SK-N-SH (cell line): ENCODE data around the gene CDK11B. TPM values are rescaled to one million over a fixed set of nuclear protein-coding genes. Genes with fewer than 3 reads are reported as not detected.

Experiments used
- CTCF ChIA-PET: fragments of 300-600, 350-600 bp; formaldehyde crosslinking; extraction: SDS; loops from one replicate; lab custom pipeline; 2021; lab: Yijun Ruan, JAX
- POLR2A ChIA-PET: fragments of 350-600 bp; sonication (Branson Sonifier 250); formaldehyde crosslinking; extraction: SDS; loops from one replicate; lab custom pipeline; 2020; ENCODE audit warnings: antibody characterized with exemption, inconsistent platforms; lab: Yijun Ruan, JAX
- DNase-seq: peaks from one replicate; pipeline ENCODE4 v3.0.0; 2012
- H2AFZ ChIP-seq: fragments of 200-600 bp; sonication (generic); 2 replicates; pipeline ENCODE4 v1.8.1; 2016; ENCODE audit warnings: antibody characterized with exemption, mild to moderate bottlenecking, low read depth
- H3F3A ChIP-seq: fragments of 200-600 bp; sonication (generic); replicated peaks from 2 replicates; pipeline ENCODE3; 2016; ENCODE audit warnings: antibody characterized with exemption, mild to moderate bottlenecking; ENCODE audit not compliant: insufficient read depth
- H3K27ac ChIP-seq, 2 experiments: fragments of 200-500 bp in 1 of 2; fragments of 200-600 bp in 1 of 2; sonication (Bioruptor generic) in 1 of 2; sonication (generic), shearing (Covaris generic) in 1 of 2; 2 replicates each; pipeline versions ENCODE4 v1.5.1 to v1.6.1; 2014 to 2016; ENCODE audit warnings: low read depth in 2 of 2, inconsistent platforms in 1 of 2, low read length in 1 of 2, mild to moderate bottlenecking in 1 of 2, mixed read lengths in 1 of 2
- H3K27me3 ChIP-seq: fragments of 200-600 bp; sonication (generic), shearing (Covaris generic); 2 replicates; pipeline ENCODE4 v1.6.1; 2016; ENCODE audit warnings: mixed run types; ENCODE audit not compliant: insufficient read depth
- H3K36me3 ChIP-seq, 2 experiments: fragments of 200-500 bp in 1 of 2; fragments of 200-600 bp in 1 of 2; sonication (Bioruptor generic) in 1 of 2; sonication (generic) in 1 of 2; replicated peaks in 1 of 2; 2 replicates each; pipeline versions ENCODE3 to v1.5.1; 2014 to 2016; ENCODE audit warnings: low read length in 1 of 2, mild to moderate bottlenecking in 1 of 2; ENCODE audit not compliant: insufficient read depth in 2 of 2, control insufficient read depth in 1 of 2
- H3K4me1 ChIP-seq, 2 experiments: fragments of 200-500 bp in 1 of 2; fragments of 200-600 bp in 1 of 2; sonication (Bioruptor generic) in 1 of 2; sonication (generic), shearing (Covaris generic) in 1 of 2; 2 replicates each; pipeline versions ENCODE4 v1.5.1 to v1.6.1; 2014 to 2016; ENCODE audit warnings: low read depth in 1 of 2, low read length in 1 of 2, mixed run types in 1 of 2; ENCODE audit not compliant: insufficient read depth in 2 of 2, control insufficient read depth in 1 of 2
- H3K4me2 ChIP-seq: fragments of 200-600 bp; sonication (generic), shearing (Covaris generic); 2 replicates; pipeline ENCODE4 v1.6.1; 2017; ENCODE audit warnings: mixed run types
- H3K4me3 ChIP-seq, 2 experiments: fragments of 200-500 bp in 1 of 2; fragments of 200-600 bp in 1 of 2; sonication (Bioruptor generic) in 1 of 2; sonication (generic), shearing (Covaris generic) in 1 of 2; 2 replicates each; pipeline versions ENCODE4 v1.5.1 to v1.8.1; 2014 to 2016; ENCODE audit warnings: low read depth in 2 of 2, inconsistent platforms in 1 of 2, low read length in 1 of 2, mild to moderate bottlenecking in 1 of 2, mixed read lengths in 1 of 2, moderate library complexity in 1 of 2
- H3K79me2 ChIP-seq: fragments of 200-600 bp; sonication (generic); 2 replicates; pipeline ENCODE4 v1.8.1; 2017; ENCODE audit warnings: mild to moderate bottlenecking; ENCODE audit not compliant: insufficient read depth
- H3K9ac ChIP-seq: fragments of 200-600 bp; sonication (generic); 2 replicates; pipeline ENCODE4 v1.6.1; 2017; ENCODE audit warnings: mixed run types
- H3K9me2 ChIP-seq: fragments of 200-600 bp; sonication (generic); 2 replicates; pipeline ENCODE4 v1.6.1; 2017; ENCODE audit warnings: mixed run types
- H3K9me3 ChIP-seq: fragments of 200-600 bp; sonication (generic); 2 replicates; pipeline ENCODE4 v1.6.1; 2017; ENCODE audit warnings: mixed run types, mild to moderate bottlenecking, moderate library complexity
- H4K20me1 ChIP-seq: fragments of 200-600 bp; sonication (generic); 2 replicates; pipeline ENCODE4 v1.6.1; 2017; ENCODE audit warnings: mild to moderate bottlenecking, mixed run types; ENCODE audit not compliant: insufficient read depth
- CHD2 ChIP-seq: fragments of 150-350 bp; IDR thresholded peaks from 2 replicates; pipeline ENCODE4 v1.6.1; 2018; ENCODE audit warnings: low read length; ENCODE audit not compliant: partially characterized antibody
- EP300 ChIP-seq, 2 experiments: IDR thresholded peaks; 2 replicates each; pipeline versions ENCODE4 v1.4.0 to v1.6.1; 2012; ENCODE audit warnings: borderline replicate concordance in 1 of 2, low read depth in 1 of 2, low read length in 1 of 2
- EZH2phosphoT487 ChIP-seq: fragments of 200-600 bp; sonication (generic); IDR thresholded peaks from 2 replicates; pipeline ENCODE4 v1.6.1; 2017; ENCODE audit warnings: low read depth, mixed run types, mild to moderate bottlenecking, antibody characterized with exemption, moderate library complexity, borderline replicate concordance
- FOSL2 ChIP-seq: IDR thresholded peaks from 2 replicates; pipeline ENCODE4 v1.4.0; 2012; ENCODE audit warnings: low read depth, mild to moderate bottlenecking, moderate library complexity, borderline replicate concordance
- FOXJ3 ChIP-seq: sonication (generic); formaldehyde crosslinking; IDR thresholded peaks from 2 replicates; pipeline ENCODE4 v1.5.1; 2020; ENCODE audit warnings: mild to moderate bottlenecking, missing genetic modification reagents
- FOXM1 ChIP-seq: IDR thresholded peaks from 2 replicates; pipeline ENCODE4 v1.4.0; 2012; ENCODE audit warnings: low read depth, mild to moderate bottlenecking
- GATA2 ChIP-seq: sonication (generic); formaldehyde crosslinking; IDR thresholded peaks from 2 replicates; pipeline ENCODE4 v1.5.0; 2020; ENCODE audit warnings: mild to moderate bottlenecking, missing genetic modification reagents
- MAX ChIP-seq: IDR thresholded peaks from 2 replicates; pipeline ENCODE4 v1.4.0; 2012; ENCODE audit warnings: low read depth
- MEF2A ChIP-seq: IDR thresholded peaks from 2 replicates; pipeline ENCODE4 v1.4.0; 2012; ENCODE audit warnings: low read depth, borderline replicate concordance
- MXI1 ChIP-seq: IDR thresholded peaks from 2 replicates; pipeline ENCODE4 v1.6.1; 2012; ENCODE audit warnings: mild to moderate bottlenecking, low read depth, low read length, improper control_type of control experiment
- NRF1 ChIP-seq: IDR thresholded peaks from 2 replicates; pipeline ENCODE4 v1.6.1; 2012; ENCODE audit warnings: low read depth, mild to moderate bottlenecking, low read length
- RAD21 ChIP-seq: IDR thresholded peaks from 2 replicates; pipeline ENCODE4 v1.6.1; 2012; ENCODE audit warnings: mild to moderate bottlenecking, low read length
- RFX5 ChIP-seq: IDR thresholded peaks from 2 replicates; pipeline ENCODE4 v1.6.1; 2012; ENCODE audit warnings: mild to moderate bottlenecking, improper control_type of control experiment, low read length
- TAF1 ChIP-seq: IDR thresholded peaks from 2 replicates; pipeline ENCODE4 v1.6.1; 2012; ENCODE audit warnings: low read depth, mild to moderate bottlenecking, low read length, moderate library complexity, borderline replicate concordance
- TCF12 ChIP-seq: IDR thresholded peaks from 2 replicates; pipeline ENCODE4 v1.4.0; 2012
- USF1 ChIP-seq: IDR thresholded peaks from 2 replicates; pipeline ENCODE4 v1.4.0; 2012; ENCODE audit warnings: low read depth, borderline replicate concordance
- USF2 ChIP-seq: fragments of 150-350 bp; IDR thresholded peaks from 2 replicates; pipeline ENCODE4 v1.6.1; 2017; ENCODE audit warnings: antibody characterized with exemption, low read length, low read depth, borderline replicate concordance
- YY1 ChIP-seq: IDR thresholded peaks from 2 replicates; pipeline ENCODE4 v1.4.0; 2012; ENCODE audit warnings: low read depth, mild to moderate bottlenecking
- WGBS: methylation state at CpG from one replicate; pipeline ENCODE4 v1.1.6; 2017; ENCODE audit warnings: low lambda C conversion rate; 5-methylcytosine and 5-hydroxymethylcytosine counted together
- polyA plus RNA-seq, 3 experiments: library from polyadenylated mRNA; depleted of rRNA; stranded (reverse); fragments of >200 nt; gene quantifications; 2 replicates each; pipeline ENCODE4 v1.2.3, GENCODE V29; 2012
- TF ChIP-seq, protein P1 (sequence below): fragments of 200-600 bp; sonication (generic); IDR thresholded peaks from 2 replicates; pipeline ENCODE4 v1.6.1; 2017; ENCODE audit warnings: antibody characterized with exemption, mild to moderate bottlenecking, moderate library complexity
- TF ChIP-seq, protein P2 (sequence below): fragments of 150-350 bp; IDR thresholded peaks from 2 replicates; pipeline ENCODE4 v1.6.1; 2016; ENCODE audit warnings: mild to moderate bottlenecking, low read depth, low read length

Gene CDK11B
- polyA plus RNA-seq, 1 of the 3 experiments (the other 2 are of a cell fraction): 15.0 TPM

DNA sequence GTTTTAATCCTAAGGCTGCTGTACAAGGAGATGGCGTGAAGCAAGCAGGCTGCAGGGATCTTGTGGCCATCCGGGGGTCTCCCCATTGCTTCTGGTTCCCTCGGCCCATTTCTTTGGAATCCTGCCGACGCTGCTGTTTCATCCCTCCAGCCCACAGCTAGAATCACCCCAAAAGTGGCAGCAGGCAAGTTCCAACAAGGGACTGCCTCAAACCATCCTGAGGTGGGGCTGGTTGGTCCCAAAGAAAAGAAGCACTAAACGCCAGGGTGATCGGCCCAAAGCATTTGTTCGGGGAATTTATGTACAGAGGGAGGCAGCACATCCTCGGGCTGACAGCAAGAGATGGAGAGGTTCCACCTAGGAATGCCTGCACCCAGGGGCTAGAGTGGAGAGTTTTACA, 48.0 kb downstream of the CDK11B start:
- H3K79me2 ChIP-seq: peaks cover 19% of the 10 kb centered on the region
- H2AFZ ChIP-seq: no peak overlapping the region
- no peak overlapping the region for H3K9ac ChIP-seq
- no peaks in the 10 kb centered on the region for H3K27me3 ChIP-seq
- 75% methylated on average over 9 of the region's 9 CpGs for WGBS
- peaks cover 10% of the 10 kb centered on the region for H4K20me1 ChIP-seq
- no peak for TF ChIP-seq TAF1
- no peak for TF ChIP-seq MAX
- TF ChIP-seq FOSL2: no peak
- TF ChIP-seq FOXM1: no peak
- no peak for TF ChIP-seq RFX5
- TF ChIP-seq USF1: no peak
- TF ChIP-seq, protein P1, sequence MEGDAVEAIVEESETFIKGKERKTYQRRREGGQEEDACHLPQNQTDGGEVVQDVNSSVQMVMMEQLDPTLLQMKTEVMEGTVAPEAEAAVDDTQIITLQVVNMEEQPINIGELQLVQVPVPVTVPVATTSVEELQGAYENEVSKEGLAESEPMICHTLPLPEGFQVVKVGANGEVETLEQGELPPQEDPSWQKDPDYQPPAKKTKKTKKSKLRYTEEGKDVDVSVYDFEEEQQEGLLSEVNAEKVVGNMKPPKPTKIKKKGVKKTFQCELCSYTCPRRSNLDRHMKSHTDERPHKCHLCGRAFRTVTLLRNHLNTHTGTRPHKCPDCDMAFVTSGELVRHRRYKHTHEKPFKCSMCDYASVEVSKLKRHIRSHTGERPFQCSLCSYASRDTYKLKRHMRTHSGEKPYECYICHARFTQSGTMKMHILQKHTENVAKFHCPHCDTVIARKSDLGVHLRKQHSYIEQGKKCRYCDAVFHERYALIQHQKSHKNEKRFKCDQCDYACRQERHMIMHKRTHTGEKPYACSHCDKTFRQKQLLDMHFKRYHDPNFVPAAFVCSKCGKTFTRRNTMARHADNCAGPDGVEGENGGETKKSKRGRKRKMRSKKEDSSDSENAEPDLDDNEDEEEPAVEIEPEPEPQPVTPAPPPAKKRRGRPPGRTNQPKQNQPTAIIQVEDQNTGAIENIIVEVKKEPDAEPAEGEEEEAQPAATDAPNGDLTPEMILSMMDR: no peak
- TF ChIP-seq USF2: no peak
- no peak for TF ChIP-seq EZH2phosphoT487
- no peak for TF ChIP-seq EP300 (IDR thresholded peaks at IDR 0.05; ENCODE audit: borderline replicate concordance in 1 of 2, low read depth in 1 of 2, low read length in 1 of 2)
- TF ChIP-seq NRF1: no peak
- H3F3A ChIP-seq: no peaks in the 10 kb centered on the region
- no peak overlapping the region for H3K4me2 ChIP-seq
- POLR2A ChIA-PET: no interaction called here
- H3K4me3 ChIP-seq: no peak overlapping the region
- no peaks in the 10 kb centered on the region for H3K9me3 ChIP-seq
- CTCF ChIA-PET: no interaction called here
- DNase-seq: no peak
- H3K36me3 ChIP-seq: no peaks in the 10 kb centered on the region
- H3K27ac ChIP-seq: no peak overlapping the region
- H3K4me1 ChIP-seq: peaks cover 0 to 9% of the 10 kb centered on the region in 2 experiments; a peak in 1 of 4 replicates
- H3K9me2 ChIP-seq: no peaks in the 10 kb centered on the region

DNA sequence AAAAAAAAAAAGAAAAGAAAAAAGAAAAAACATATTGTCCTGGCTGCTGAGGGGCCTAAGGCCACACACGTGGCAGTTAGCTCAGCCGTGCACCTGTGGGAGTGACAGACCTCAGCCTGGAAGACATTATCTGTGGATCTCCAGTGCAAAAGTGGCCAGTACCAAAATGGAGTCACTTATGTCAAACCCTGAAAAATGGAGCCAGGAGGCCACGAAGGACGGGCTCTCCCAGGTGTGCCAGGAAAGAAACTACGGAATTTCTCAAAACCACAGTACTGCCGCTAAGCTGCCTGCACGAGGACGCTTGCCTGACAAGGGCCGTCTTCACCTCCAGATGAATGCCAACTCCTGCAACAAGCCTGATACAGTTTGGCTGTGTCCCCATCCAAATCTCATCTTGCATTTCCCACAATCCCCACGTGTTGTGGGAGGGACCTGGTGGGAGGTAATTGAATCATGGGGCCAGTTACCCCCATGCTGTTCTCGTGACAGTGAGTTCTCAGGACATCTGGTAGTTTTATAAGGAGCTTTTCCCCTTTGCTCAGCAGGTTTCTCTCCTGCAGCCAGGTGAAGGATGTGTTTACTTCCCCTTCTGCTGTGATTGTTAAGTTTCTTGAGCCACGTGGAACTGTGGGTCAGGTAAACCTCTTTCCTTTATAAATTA, 48.9 kb downstream of the CDK11B start:
- Histone ChIP-seq H4K20me1 (peaks cover 9% of the 10 kb centered on the region), H3K27ac (no peak overlapping the region), H3K4me2 (no peak overlapping the region), H3K4me3 (no peak overlapping the region), H3K4me1 (peaks cover 0 to 9% of the 10 kb centered on the region in 2 experiments; a peak in 1 of 4 replicates), H2AFZ (no peak overlapping the region), H3K36me3 (no peaks in the 10 kb centered on the region), H3K9me3 (no peaks in the 10 kb centered on the region), H3K9me2 (no peaks in the 10 kb centered on the region), H3K9ac (no peak overlapping the region), H3K79me2 (peaks cover 18% of the 10 kb centered on the region), H3K27me3 (no peaks in the 10 kb centered on the region), H3F3A (no peaks in the 10 kb centered on the region)
- WGBS: 75% methylated on average over 10 of the region's 12 CpGs
- ChIA-PET POLR2A (no interaction called here), CTCF (no interaction called here)
- no peak for DNase-seq
- TF ChIP-seq USF2 (no peak), FOXJ3 (CRISPR knock-in tag) (no peak), RAD21 (no peak), TCF12 (no peak), TAF1 (no peak), MXI1 (no peak), YY1 (no peak), RFX5 (no peak), CHD2 (no peak), MEF2A (no peak), GATA2 (CRISPR knock-in tag) (no peak), MAX (no peak), FOSL2 (no peak), EZH2phosphoT487 (no peak)
- TF ChIP-seq, protein P2, sequence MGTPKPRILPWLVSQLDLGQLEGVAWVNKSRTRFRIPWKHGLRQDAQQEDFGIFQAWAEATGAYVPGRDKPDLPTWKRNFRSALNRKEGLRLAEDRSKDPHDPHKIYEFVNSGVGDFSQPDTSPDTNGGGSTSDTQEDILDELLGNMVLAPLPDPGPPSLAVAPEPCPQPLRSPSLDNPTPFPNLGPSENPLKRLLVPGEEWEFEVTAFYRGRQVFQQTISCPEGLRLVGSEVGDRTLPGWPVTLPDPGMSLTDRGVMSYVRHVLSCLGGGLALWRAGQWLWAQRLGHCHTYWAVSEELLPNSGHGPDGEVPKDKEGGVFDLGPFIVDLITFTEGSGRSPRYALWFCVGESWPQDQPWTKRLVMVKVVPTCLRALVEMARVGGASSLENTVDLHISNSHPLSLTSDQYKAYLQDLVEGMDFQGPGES: no peak
